NB4 (cell line): ENCODE results near the gene ADARB2.

Experiments used
- DNase-seq: peaks from one replicate; pipeline ENCODE4 v3.0.0; 2010; ENCODE audit warnings: low read depth
- H3K4me3 ChIP-seq: one replicate; pipeline ENCODE4 v1.5.1; 2011; ENCODE audit warnings: mild to moderate bottlenecking, low read depth, low read length, moderate library complexity
- CTCF ChIP-seq: IDR thresholded peaks from one replicate; pipeline ENCODE4 v1.5.1; 2012; ENCODE audit warnings: low read depth, low read length
- MAX ChIP-seq: IDR thresholded peaks from 2 replicates; pipeline ENCODE4 v1.6.1; 2011; ENCODE audit warnings: low read depth, low read length
- MYC ChIP-seq: IDR thresholded peaks from 2 replicates; pipeline ENCODE4 v1.6.1; 2011; ENCODE audit warnings: low read depth, low read length
- POLR2A ChIP-seq: IDR thresholded peaks from 2 replicates; pipeline ENCODE4 v1.6.1; 2011; ENCODE audit warnings: mild to moderate bottlenecking; ENCODE audit not compliant: insufficient read length; ENCODE audit errors: extremely low read depth

ADARB2 gene

GRCh38 chr10:1151076-1152033 is 586.0 kb downstream of the ADARB2 start:
- DNase-seq, result no peak
- H3K4me3 ChIP-seq, result no peak overlapping the region
- TF ChIP-seq POLR2A (no peak), MAX (no peak), MYC (no peak), CTCF (no peak)

GRCh38 chr10:1150638-1150955 is 586.7 kb downstream of the ADARB2 start:
- TF ChIP-seq MAX (no peak), MYC (no peak), CTCF (no peak), POLR2A (no peak)
- no peak for DNase-seq
- no peak overlapping the region for H3K4me3 ChIP-seq

GRCh38 chr10:1149793-1150637 is 587.3 kb downstream of the ADARB2 start:
- peak; percentile 2 for DNase-seq
- TF ChIP-seq MYC, result no peak
- H3K4me3 ChIP-seq, result no peak overlapping the region

- H3K4me3 ChIP-seq, result no peak overlapping the region
- DNase-seq, result no peak
- no peak for TF ChIP-seq CTCF
- no peak for TF ChIP-seq POLR2A
- no peak for TF ChIP-seq MYC
- no peak for TF ChIP-seq MAX
These were observed 588.3 kb downstream of the ADARB2 start for GRCh38 chr10:1148855-1149605.

GRCh38 chr10:1147810-1148209 is 589.5 kb downstream of the ADARB2 start:
- H3K4me3 ChIP-seq, result no peak overlapping the region
- DNase-seq, result no peak
- TF ChIP-seq MAX (no peak), CTCF (no peak), MYC (no peak), POLR2A (no peak)
